Lung (tissue), 12 donors: ENCODE data around the gene C4orf50. TPM values are rescaled to one million over a fixed set of nuclear protein-coding genes. Genes with fewer than 3 reads are reported as not detected.

Experiments
- ATAC-seq: fragments of 200-7000 bp; cut with Tn5 transposase; one replicate; pipeline ENCODE4 v1.9.1; 2020; ENCODE audit warnings: moderate number of reproducible peaks; ENCODE audit not compliant: insufficient read depth, low FRiP score
- DNase-seq, 3 donors: peaks; one replicate each; pipeline ENCODE4 v3.0.0-alpha.2; 2013 to 2017
- H3K27ac ChIP-seq, 2 donors: one replicate each; pipeline ENCODE4 v1.5.1; 2013; ENCODE audit warnings: mild to moderate bottlenecking in 2 of 2, moderate library complexity in 2 of 2, control low read depth in 1 of 2, inconsistent platforms in 1 of 2, low read depth in 1 of 2, low read length in 1 of 2
- H3K27me3 ChIP-seq, 3 donors: one replicate each; pipeline ENCODE4 v1.5.1; 2013; ENCODE audit warnings: low read length in 2 of 3; ENCODE audit not compliant: control insufficient read depth in 3 of 3, insufficient read depth in 3 of 3
- H3K36me3 ChIP-seq, 4 donors: one replicate each; pipeline ENCODE4 v1.5.1; 2013; ENCODE audit warnings: low read length in 4 of 4, mild to moderate bottlenecking in 1 of 4, moderate library complexity in 1 of 4; ENCODE audit not compliant: control insufficient read depth in 4 of 4, insufficient read depth in 4 of 4
- H3K4me1 ChIP-seq, 5 donors: one replicate each; pipeline ENCODE4 v1.5.1; 2013; ENCODE audit warnings: low read length in 5 of 5, mild to moderate bottlenecking in 2 of 5, moderate library complexity in 1 of 5; ENCODE audit not compliant: control insufficient read depth in 5 of 5, insufficient read depth in 5 of 5
- H3K4me3 ChIP-seq: one replicate; pipeline ENCODE4 v1.5.1; 2013; ENCODE audit warnings: mild to moderate bottlenecking, control low read depth, moderate library complexity
- H3K9ac ChIP-seq, 2 donors: one replicate each; pipeline ENCODE4 v1.5.1; 2013; ENCODE audit warnings: low read length in 2 of 2, control low read depth in 1 of 2; ENCODE audit not compliant: insufficient read depth in 1 of 2
- H3K9me3 ChIP-seq, 4 donors: one replicate each; pipeline ENCODE4 v1.5.1; 2013; ENCODE audit warnings: low read length in 3 of 4, mild to moderate bottlenecking in 1 of 4, moderate library complexity in 1 of 4; ENCODE audit not compliant: control insufficient read depth in 4 of 4, insufficient read depth in 3 of 4
- CTCF ChIP-seq: IDR thresholded peaks from 2 replicates; pipeline ENCODE4 v1.5.1; 2012; ENCODE audit warnings: mild to moderate bottlenecking; ENCODE audit errors: control extremely low read depth, extremely low read depth
- WGBS, 2 donors: extraction: QIAGEN DNeasy Blood & Tissue Kit; methylation state at CpG; one replicate each; pipeline ENCODE4 v1.1.7; 2013; 5-methylcytosine and 5-hydroxymethylcytosine counted together
- polyA plus RNA-seq, 2 donors: library from polyadenylated mRNA; stranded (reverse); fragments of 200-250 nt; gene quantifications; one replicate each; pipeline ENCODE4 v1.2.1, GENCODE V29; 2013
- total RNA-seq, 2 donors: library from RNA; depleted of rRNA in 1 of 2; stranded (reverse); fragments of >200 nt in 1 of 2; gene quantifications; one replicate each; pipeline ENCODE4 v1.2.1, GENCODE V29; 2014 to 2021
- donor health status: control.
- donor health status: control.
- donor health status: Bipolar disorder and iron deficiency.
- donor health status: healthy.
- donor health status: DM: yes; HTN: yes; CAD: no.

C4orf50 gene
- total and polyA plus RNA-seq, 4 donors, result 0.02 to 0.04 (median 0.03) TPM

GRCh38 chr4:6047130-6047673, 29.0 kb upstream of the C4orf50 start:
- WGBS, 2 donors, result 80 to 85% methylated on average over 15 of the region's 15 CpGs
- Histone ChIP-seq H3K9me3 (peaks cover 0 to 2% (median 0%) of the 10 kb centered on the region in 4 donors), H3K36me3 (no peaks in the 10 kb centered on the region), H3K27ac (no peak overlapping the region), H3K27me3 (peaks cover 0 to 6% (median 6%) of the 10 kb centered on the region in 3 donors), H3K4me1 (no peaks in the 10 kb centered on the region), H3K9ac (no peak overlapping the region), H3K4me3 (no peak overlapping the region)
- no peak for ATAC-seq
- no peak for DNase-seq
- TF ChIP-seq CTCF, result no peak

DNA sequence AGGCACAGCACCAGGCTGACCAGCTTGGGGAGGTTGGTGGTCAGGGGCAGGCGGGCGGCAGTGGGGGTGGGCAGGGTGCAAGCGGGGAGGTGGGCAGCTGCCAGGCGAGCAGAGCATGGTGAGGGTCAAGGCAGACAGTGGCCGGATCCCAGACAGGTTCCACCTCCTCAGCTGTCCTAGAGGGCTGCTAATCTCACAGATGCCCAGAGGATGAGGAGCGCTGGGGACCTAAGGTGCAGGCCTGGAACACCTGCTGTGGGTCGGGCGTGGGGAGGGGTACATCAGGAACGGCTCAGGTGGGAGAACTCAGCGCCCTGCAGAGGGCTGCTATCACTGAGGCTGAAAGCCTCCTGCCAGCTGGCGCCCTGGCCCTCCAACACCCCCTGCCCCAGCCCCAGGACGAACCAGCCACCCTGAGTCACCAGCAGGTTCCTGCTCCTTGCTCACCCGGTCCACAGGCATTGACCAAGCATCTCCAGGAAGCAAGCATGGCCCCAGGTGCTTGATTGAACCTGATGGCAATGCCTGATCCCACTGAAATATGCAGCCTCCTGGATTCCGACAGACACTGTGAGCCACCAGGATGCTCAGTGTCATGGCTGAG, 28.4 kb upstream of the C4orf50 start:
- peaks cover 0 to 10% (median 6%) of the 10 kb centered on the region in 3 donors for H3K27me3 ChIP-seq

GRCh38 chr4:6044805-6045204, 26.6 kb upstream of the C4orf50 start:
- Histone ChIP-seq H3K9ac (no peak overlapping the region), H3K9me3 (peaks cover 0 to 6% (median 0%) of the 10 kb centered on the region in 4 donors), H3K27ac (no peak overlapping the region), H3K4me3 (no peak overlapping the region), H3K36me3 (no peaks in the 10 kb centered on the region), H3K4me1 (no peaks in the 10 kb centered on the region), H3K27me3 (peaks cover 0 to 15% (median 6%) of the 10 kb centered on the region in 3 donors)
- no peak for ATAC-seq
- no peak for TF ChIP-seq CTCF
- no peak for DNase-seq
- 37 to 42% methylated on average over 9 of the region's 9 CpGs for WGBS, 2 donors

More for the DNA sequence above, 28.4 kb upstream of the C4orf50 start:
- WGBS, 2 donors, result 88 to 93% methylated on average over 14 of the region's 14 CpGs
- no peak overlapping the region for H3K27ac ChIP-seq
- H3K4me3 ChIP-seq, result no peak overlapping the region
- H3K36me3 ChIP-seq, result no peaks in the 10 kb centered on the region
- peaks cover 0 to 2% (median 0%) of the 10 kb centered on the region in 4 donors for H3K9me3 ChIP-seq
- DNase-seq (no peak), ATAC-seq (no peak)
- TF ChIP-seq CTCF, result no peak
- H3K9ac ChIP-seq, result no peak overlapping the region
- H3K4me1 ChIP-seq, result no peaks in the 10 kb centered on the region

- no peak overlapping the region for H3K9ac ChIP-seq
- H3K27ac ChIP-seq, result no peak overlapping the region
- 22 to 42% methylated on average over 9 of the region's 9 CpGs for WGBS, 2 donors
- H3K36me3 ChIP-seq, result no peaks in the 10 kb centered on the region
- no peaks in the 10 kb centered on the region for H3K4me1 ChIP-seq
- no peak for ATAC-seq
- TF ChIP-seq CTCF, result no peak
- DNase-seq, result no peak
- H3K27me3 ChIP-seq, result peaks cover 0 to 15% (median 6%) of the 10 kb centered on the region in 3 donors
- no peak overlapping the region for H3K4me3 ChIP-seq
- peaks cover 0 to 6% (median 0%) of the 10 kb centered on the region in 4 donors for H3K9me3 ChIP-seq
These were observed 26.0 kb upstream of the C4orf50 start for GRCh38 chr4:6044276-6044675.
